Lower leg skin (tissue), 4 donors: Measurements from ENCODE around the gene KIF1A. TPM values are rescaled to one million over a fixed set of nuclear protein-coding genes. Genes with fewer than 3 reads are reported as not detected.

ENCODE experiments used
- DNase-seq, 2 donors: peaks; one replicate each; pipeline ENCODE4 v3.0.0-alpha.2; 2019; ENCODE audit warnings: low spot score in 2 of 2
- H3K4me3 ChIP-seq: fragments of 200-600 bp; sonication (generic); 2 replicates; pipeline ENCODE4 v1.5.1; 2017; ENCODE audit warnings: mild to moderate bottlenecking, low read depth; ENCODE audit not compliant: poor library complexity, severe bottlenecking
- POLR2A ChIP-seq, 2 donors: fragments of 450-650 bp; IDR thresholded peaks; one replicate each; pipeline ENCODE4 v1.6.1; 2016 to 2017; ENCODE audit warnings: antibody characterized with exemption in 2 of 2, mild to moderate bottlenecking in 1 of 2, moderate library complexity in 1 of 2
- WGBS, 2 donors: methylation state at CpG; one replicate each; pipeline ENCODE4 v1.1.5; 2018; 5-methylcytosine and 5-hydroxymethylcytosine counted together
- intact Hi-C: fragments of 100-400 bp; cut with DNase I; formaldehyde crosslinking; loops from one replicate; pipeline ENCODE4 v1.15.0; 2023; ENCODE audit warnings: low total_unique reads
- total RNA-seq, 4 donors: library from RNA; depleted of rRNA; stranded (reverse); fragments of >200 nt; gene quantifications; one replicate each; pipeline ENCODE4 v1.1.0, GENCODE V29; 2016
- TF ChIP-seq, protein P1 (sequence below), 3 donors: fragments of 450-650 bp; IDR thresholded peaks; one replicate each; pipeline ENCODE4 v1.5.1; 2016; ENCODE audit warnings: antibody characterized with exemption in 3 of 3, mild to moderate bottlenecking in 3 of 3, moderate library complexity in 2 of 3

Gene KIF1A
- total RNA-seq, 4 donors from 2014 or later, result 0.76 to 4.3 (median 3.0) TPM

DNA sequence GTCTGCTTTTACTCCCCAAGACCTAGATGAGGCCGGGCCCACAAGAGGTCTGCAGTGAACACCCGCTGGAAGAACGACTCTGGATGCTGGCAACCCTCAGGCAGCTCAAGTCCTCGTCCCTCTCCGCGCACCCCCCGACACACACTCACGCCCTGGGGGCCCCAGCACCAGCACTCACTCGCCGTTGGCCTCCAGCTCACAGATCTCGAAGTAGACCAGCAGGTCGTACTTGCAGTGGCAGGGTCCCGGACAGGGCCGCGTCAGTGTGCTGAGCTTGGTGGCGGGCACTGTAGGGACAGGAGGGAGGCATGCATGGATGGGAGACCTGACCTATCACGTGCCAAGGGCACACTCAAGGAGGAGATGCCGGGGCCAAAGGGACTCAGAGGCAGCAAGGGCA, 78.9 kb downstream of the KIF1A start:
- no peak overlapping the region for H3K4me3 ChIP-seq
- DNase-seq, result no peak
- WGBS, 2 donors, result 78 to 81% methylated on average over 15 to 17 of the region's 18 CpGs
- intact Hi-C loops, result no loop called here
- TF ChIP-seq, protein P1, sequence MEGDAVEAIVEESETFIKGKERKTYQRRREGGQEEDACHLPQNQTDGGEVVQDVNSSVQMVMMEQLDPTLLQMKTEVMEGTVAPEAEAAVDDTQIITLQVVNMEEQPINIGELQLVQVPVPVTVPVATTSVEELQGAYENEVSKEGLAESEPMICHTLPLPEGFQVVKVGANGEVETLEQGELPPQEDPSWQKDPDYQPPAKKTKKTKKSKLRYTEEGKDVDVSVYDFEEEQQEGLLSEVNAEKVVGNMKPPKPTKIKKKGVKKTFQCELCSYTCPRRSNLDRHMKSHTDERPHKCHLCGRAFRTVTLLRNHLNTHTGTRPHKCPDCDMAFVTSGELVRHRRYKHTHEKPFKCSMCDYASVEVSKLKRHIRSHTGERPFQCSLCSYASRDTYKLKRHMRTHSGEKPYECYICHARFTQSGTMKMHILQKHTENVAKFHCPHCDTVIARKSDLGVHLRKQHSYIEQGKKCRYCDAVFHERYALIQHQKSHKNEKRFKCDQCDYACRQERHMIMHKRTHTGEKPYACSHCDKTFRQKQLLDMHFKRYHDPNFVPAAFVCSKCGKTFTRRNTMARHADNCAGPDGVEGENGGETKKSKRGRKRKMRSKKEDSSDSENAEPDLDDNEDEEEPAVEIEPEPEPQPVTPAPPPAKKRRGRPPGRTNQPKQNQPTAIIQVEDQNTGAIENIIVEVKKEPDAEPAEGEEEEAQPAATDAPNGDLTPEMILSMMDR (IDR thresholded peaks at IDR 0.05), result no peak
- no peak for TF ChIP-seq POLR2A (IDR thresholded peaks at IDR 0.05)

DNA sequence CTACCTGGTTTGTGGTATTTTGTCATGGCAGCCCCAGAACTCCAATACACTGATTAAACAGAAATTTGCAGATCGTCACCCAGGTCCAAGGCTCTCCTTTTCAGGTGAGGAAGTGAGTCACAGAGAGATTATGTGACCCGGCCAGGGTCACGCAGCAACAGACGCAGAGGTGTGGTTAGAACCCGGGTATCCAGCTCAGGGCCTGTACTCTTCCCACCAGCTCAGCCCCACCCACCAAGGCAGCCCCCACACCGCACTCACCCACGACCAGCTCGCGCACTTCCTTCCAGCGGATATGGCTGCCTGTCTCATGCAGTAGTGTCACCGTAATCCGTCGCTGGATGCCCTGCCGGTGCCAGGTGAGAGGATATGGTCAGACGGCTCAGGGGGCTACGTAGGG, 80.2 kb downstream of the KIF1A start:
- WGBS, 2 donors, result 77 to 85% methylated on average over 16 of the region's 16 CpGs
- no peak for DNase-seq
- TF ChIP-seq, protein P1 (IDR thresholded peaks at IDR 0.05), result no peak
- no peak for TF ChIP-seq POLR2A (IDR thresholded peaks at IDR 0.05)
- no peak overlapping the region for H3K4me3 ChIP-seq
- intact Hi-C loops, result no loop called here

DNA sequence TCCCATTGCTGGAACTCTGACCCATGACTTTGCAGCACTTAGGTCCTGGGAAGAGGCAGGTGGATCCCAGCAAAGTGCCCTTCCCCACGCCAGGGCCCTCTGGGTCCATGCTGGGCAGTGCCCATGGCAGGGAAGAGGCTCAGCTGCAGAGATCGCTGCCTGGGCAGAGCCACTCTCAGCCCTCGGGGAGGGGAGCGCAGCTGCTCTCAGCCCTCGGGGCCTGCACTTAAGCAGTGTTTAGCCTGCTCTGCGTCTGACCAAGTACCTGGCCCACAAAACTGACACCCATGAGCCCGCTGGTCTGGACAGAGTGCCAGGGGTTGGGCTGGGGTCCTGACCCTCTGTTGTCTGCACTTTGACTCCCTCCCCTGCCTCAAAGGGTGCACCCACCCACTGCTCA, 82.1 kb downstream of the KIF1A start:
- intact Hi-C loops, result no loop called here
- WGBS, 2 donors, result 67 to 82% methylated on average over 4 to 7 of the region's 7 CpGs
- no peak for DNase-seq
- no peak for TF ChIP-seq POLR2A (IDR thresholded peaks at IDR 0.05)
- TF ChIP-seq, protein P1 (IDR thresholded peaks at IDR 0.05), result no peak
- no peak overlapping the region for H3K4me3 ChIP-seq

DNA sequence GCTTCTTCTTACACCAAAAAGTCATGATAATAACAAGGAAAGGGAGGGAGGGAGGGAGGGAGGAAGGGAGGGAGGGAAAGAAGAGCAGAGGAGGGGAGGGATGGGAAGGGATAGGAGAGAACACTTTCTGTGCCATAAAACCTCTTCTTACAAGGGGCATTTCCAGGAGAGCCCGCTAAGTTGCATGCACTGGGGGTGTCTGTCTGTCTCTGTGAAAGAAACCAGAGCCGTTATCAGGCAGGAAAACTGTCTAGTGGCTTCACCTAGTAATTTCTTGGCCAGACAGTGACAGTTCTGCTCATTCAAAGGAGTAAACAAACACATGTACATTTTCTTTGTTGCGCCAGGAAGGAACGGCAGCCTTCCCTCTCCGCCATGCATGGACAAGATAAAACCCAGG, 82.5 kb downstream of the KIF1A start:
- no peak for DNase-seq
- 60 to 69% methylated on average over 5 of the region's 5 CpGs for WGBS, 2 donors
- TF ChIP-seq POLR2A (IDR thresholded peaks at IDR 0.05), result no peak
- TF ChIP-seq, protein P1 (IDR thresholded peaks at IDR 0.05), result no peak
- intact Hi-C loops, result no loop called here
- H3K4me3 ChIP-seq, result no peak overlapping the region

DNA sequence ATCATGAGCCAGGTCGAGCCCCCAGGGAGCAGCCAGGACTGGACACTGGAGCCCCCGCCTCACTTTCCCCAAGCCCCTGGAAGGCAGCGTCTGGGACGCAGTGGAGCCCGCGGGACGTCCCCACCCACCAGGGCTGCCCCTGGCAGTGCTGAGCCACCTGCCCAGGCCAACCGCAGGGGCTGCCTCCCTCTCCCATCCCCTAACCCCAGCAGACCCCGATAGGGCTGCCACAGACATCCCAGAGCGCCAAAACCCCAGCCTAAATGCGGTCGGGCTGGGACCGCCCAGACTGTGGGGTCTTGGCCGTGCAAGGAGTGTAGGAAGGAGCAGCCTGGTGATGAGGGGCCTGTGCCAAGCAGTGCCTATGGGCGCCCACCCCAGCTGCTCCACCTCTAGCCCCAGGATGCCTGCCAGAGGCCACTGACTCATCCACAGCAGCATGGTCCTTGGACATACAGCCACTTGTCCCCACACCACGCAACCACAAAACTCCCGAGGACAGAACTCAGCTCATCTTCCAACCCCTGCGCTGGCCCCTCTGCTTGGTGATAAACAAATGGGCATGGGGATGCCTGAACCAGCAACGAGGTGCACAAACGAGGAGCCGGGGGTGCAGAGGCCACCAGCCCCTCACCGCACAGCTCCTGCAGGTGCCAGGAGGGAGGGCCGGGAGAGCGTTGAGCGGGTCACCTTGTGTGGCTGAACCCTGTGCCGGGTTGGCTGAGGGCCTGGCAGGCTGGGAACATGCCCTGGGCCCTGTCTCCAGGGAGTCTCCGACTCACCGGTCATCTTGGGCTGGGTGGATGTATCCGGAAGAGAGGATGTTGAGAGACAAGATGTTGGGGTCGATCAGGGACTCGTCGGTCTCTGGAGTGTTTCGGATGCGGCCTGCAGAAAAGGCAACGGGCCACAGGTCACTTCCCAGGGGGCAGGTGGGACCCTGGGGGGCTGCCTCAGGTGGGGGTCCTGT, 83.5 kb downstream of the KIF1A start:
- no peak for DNase-seq
- intact Hi-C loops, result no loop called here
- 82 to 86% methylated on average over 30 to 32 of the region's 35 CpGs for WGBS, 2 donors
- no peak for TF ChIP-seq POLR2A (IDR thresholded peaks at IDR 0.05)
- TF ChIP-seq, protein P1 (IDR thresholded peaks at IDR 0.05), result no peak
- no peak overlapping the region for H3K4me3 ChIP-seq
